Smooth muscle cell (in vitro differentiated cells): ENCODE measurements around the gene KLHL6. TPM values are rescaled to one million over a fixed set of nuclear protein-coding genes. Genes with fewer than 3 reads are reported as not detected.
"Not testable (repeated sequence)": the region's sequence is repeated elsewhere in the genome, so short reads cannot be mapped to it uniquely, and the experiment has no call there.

ENCODE experiments used
- DNase-seq: peaks from one replicate; lab custom pipeline; 2025; ENCODE audit not compliant: unreplicated experiment; lab: John Stamatoyannopoulos, UW
- H2AFZ ChIP-seq: fragments of 200-600 bp; sonication (generic); 2 replicates; pipeline ENCODE4 v1.6.0; 2016; ENCODE audit warnings: antibody characterized with exemption, low read depth, mild to moderate bottlenecking
- H3F3A ChIP-seq: fragments of 200-600 bp; sonication (generic); 2 replicates; pipeline ENCODE4 v1.6.0; 2017; ENCODE audit warnings: antibody characterized with exemption, low read depth
- H3K27ac ChIP-seq: fragments of 200-600 bp; sonication (generic); 2 replicates; pipeline ENCODE4 v1.5.1; 2016; ENCODE audit warnings: low read depth, mild to moderate bottlenecking
- H3K27me3 ChIP-seq: fragments of 200-600 bp; sonication (generic); 2 replicates; pipeline ENCODE4 v1.6.1; 2016; ENCODE audit warnings: low read depth, mild to moderate bottlenecking
- H3K36me3 ChIP-seq: fragments of 200-600 bp; sonication (generic); 2 replicates; pipeline ENCODE4 v1.5.1; 2016; ENCODE audit warnings: low read depth
- H3K4me1 ChIP-seq: fragments of 200-600 bp; sonication (generic); 2 replicates; pipeline ENCODE4 v1.5.1; 2016; ENCODE audit warnings: low read depth
- H3K4me2 ChIP-seq: fragments of 200-600 bp; sonication (generic); 2 replicates; pipeline ENCODE4 v1.6.0; 2016; ENCODE audit warnings: mild to moderate bottlenecking
- H3K4me3 ChIP-seq: fragments of 200-600 bp; sonication (generic); 2 replicates; pipeline ENCODE4 v1.5.1; 2016; ENCODE audit warnings: mild to moderate bottlenecking
- H3K79me2 ChIP-seq: fragments of 200-600 bp; sonication (generic); 2 replicates; pipeline ENCODE4 v1.6.0; 2016; ENCODE audit warnings: low read depth, mild to moderate bottlenecking
- H3K9ac ChIP-seq: fragments of 200-600 bp; sonication (generic); 2 replicates; pipeline ENCODE4 v1.6.0; 2016; ENCODE audit warnings: low read depth
- H3K9me3 ChIP-seq: fragments of 200-600 bp; sonication (generic); replicated peaks from 2 replicates; pipeline ENCODE4 v1.5.1; 2016; ENCODE audit warnings: low read depth
- H4K20me1 ChIP-seq: fragments of 200-600 bp; sonication (generic); 2 replicates; pipeline ENCODE4 v1.6.0; 2016; ENCODE audit warnings: low read depth
- CTCF ChIP-seq: fragments of 200-600 bp; sonication (generic); IDR thresholded peaks from 2 replicates; pipeline ENCODE4 v1.5.1; 2017; ENCODE audit warnings: borderline replicate concordance, mild to moderate bottlenecking, antibody characterized with exemption; ENCODE audit not compliant: insufficient read depth, poor library complexity, severe bottlenecking
- WGBS: methylation state at CpG from one replicate; pipeline ENCODE4 v1.1.7; 2016; ENCODE audit warnings: low lambda C conversion rate; 5-methylcytosine and 5-hydroxymethylcytosine counted together
- polyA plus RNA-seq: library from polyadenylated mRNA; unstranded; fragments of >200 nt; fragmentation: Nextera tagmentation; extraction: Ambion mirVana; gene quantifications from 2 replicates; pipeline ENCODE4 v1.2.1, GENCODE V29; 2016
- total RNA-seq: library from RNA; depleted of rRNA; stranded (reverse); fragments of >200 nt; gene quantifications from 2 replicates; pipeline ENCODE4 v1.2.3, GENCODE V29; 2014

KLHL6 gene
- total and polyA plus RNA-seq, 2 experiments from 2014 or later: 0.22 TPM; not detected in 1

GRCh38 chr3:183524476-183524875, 31.0 kb downstream of the KLHL6 start:
- H2AFZ ChIP-seq: no peak overlapping the region
- TF ChIP-seq CTCF: no peak
- no peaks in the 10 kb centered on the region for H3K79me2 ChIP-seq

GRCh38 chr3:183520741-183521556, 34.6 kb downstream of the KLHL6 start:
- not testable (repeated sequence) for H3K9ac ChIP-seq, DNase-seq, H2AFZ ChIP-seq, H3K4me3 ChIP-seq, H4K20me1 ChIP-seq, H3K27ac ChIP-seq, H3K27me3 ChIP-seq, H3K36me3 ChIP-seq, H3K79me2 ChIP-seq, H3F3A ChIP-seq, H3K9me3 ChIP-seq
- peak overlapping the region; percentile 31 for H3K4me2 ChIP-seq
- 32% methylated on average over 19 of the region's 19 CpGs for WGBS
- peaks cover 17% of the 10 kb centered on the region for H3K4me1 ChIP-seq

More at GRCh38 chr3:183524476-183524875, 31.0 kb downstream of the KLHL6 start:
- Histone ChIP-seq H3K4me3 (no peak overlapping the region), H3K4me2 (no peak overlapping the region), H4K20me1 (no peaks in the 10 kb centered on the region), H3K27me3 (no peaks in the 10 kb centered on the region), H3K4me1 (peaks cover 6% of the 10 kb centered on the region), H3K9me3 (no peaks in the 10 kb centered on the region), H3K9ac (no peak overlapping the region), H3F3A (no peaks in the 10 kb centered on the region), H3K36me3 (no peaks in the 10 kb centered on the region), H3K27ac (no peak overlapping the region)
- DNase-seq: no peak
- WGBS: 86% methylated on average over 6 of the region's 6 CpGs

GRCh38 chr3:183520295-183520694, 35.2 kb downstream of the KLHL6 start:
- not testable (repeated sequence) for H3K27me3 ChIP-seq, H3K79me2 ChIP-seq, DNase-seq, H4K20me1 ChIP-seq, H3K27ac ChIP-seq, H3F3A ChIP-seq, H3K4me2 ChIP-seq, H3K36me3 ChIP-seq, H3K9me3 ChIP-seq, H2AFZ ChIP-seq, H3K9ac ChIP-seq, H3K4me3 ChIP-seq
- WGBS: 64% methylated on average over 8 of the region's 8 CpGs
- peaks cover 17% of the 10 kb centered on the region for H3K4me1 ChIP-seq

- DNase-seq: no peak
- Histone ChIP-seq H3K4me3 (no peak overlapping the region), H3K27ac (no peak overlapping the region), H3K36me3 (no peaks in the 10 kb centered on the region), H3K9me3 (no peaks in the 10 kb centered on the region), H4K20me1 (no peaks in the 10 kb centered on the region), H3F3A (no peaks in the 10 kb centered on the region), H3K4me1 (peaks cover 17% of the 10 kb centered on the region), H3K27me3 (no peaks in the 10 kb centered on the region), H3K79me2 (no peaks in the 10 kb centered on the region), H3K4me2 (no peak overlapping the region), H2AFZ (no peak overlapping the region), H3K9ac (no peak overlapping the region)
- 93% methylated on average over 2 of the region's 2 CpGs for WGBS
- TF ChIP-seq CTCF: no peak
Measured at GRCh38 chr3:183519891-183520290, 35.6 kb downstream of the KLHL6 start.
